H9 (cell line): ENCODE measurements around the gene CNOT6. TPM values are rescaled to one million over a fixed set of nuclear protein-coding genes. Genes with fewer than 3 reads are reported as not detected.

Experiments used
- DNase-seq: peaks from one replicate; pipeline ENCODE4 v3.0.0-alpha.2; 2017
- H2AFZ ChIP-seq: one replicate; pipeline ENCODE4 v1.6.1; 2013; ENCODE audit warnings: mild to moderate bottlenecking, low read length, control low read depth, moderate library complexity
- H2AK5ac ChIP-seq: 2 replicates; pipeline ENCODE4 v1.6.1; 2013; ENCODE audit warnings: low read length, control low read depth, mixed read lengths; ENCODE audit not compliant: insufficient read length
- H2BK120ac ChIP-seq: one replicate; pipeline ENCODE4 v1.6.1; 2013; ENCODE audit warnings: low read depth, mild to moderate bottlenecking, low read length, control low read depth, inconsistent platforms; ENCODE audit not compliant: poor library complexity, severe bottlenecking
- H2BK12ac ChIP-seq: 2 replicates; pipeline ENCODE4 v1.6.1; 2013; ENCODE audit warnings: low read length, control low read depth, mixed read lengths, low read depth; ENCODE audit not compliant: insufficient read length
- H2BK15ac ChIP-seq: 2 replicates; pipeline ENCODE4 v1.6.1; 2013; ENCODE audit warnings: low read depth, low read length, control low read depth
- H2BK20ac ChIP-seq: one replicate; pipeline ENCODE4 v1.6.1; 2013; ENCODE audit warnings: low read depth, mild to moderate bottlenecking, low read length, control low read depth, inconsistent platforms; ENCODE audit not compliant: poor library complexity, severe bottlenecking
- H2BK5ac ChIP-seq: 2 replicates; pipeline ENCODE4 v1.6.1; 2013; ENCODE audit warnings: low read length, control low read depth, mixed read lengths; ENCODE audit not compliant: insufficient read length
- H3K14ac ChIP-seq: 2 replicates; pipeline ENCODE4 v1.6.1; 2013; ENCODE audit warnings: low read length, control low read depth; ENCODE audit not compliant: insufficient read depth
- H3K18ac ChIP-seq: 2 replicates; pipeline ENCODE4 v1.6.1; 2013; ENCODE audit warnings: low read depth, mild to moderate bottlenecking, mixed read lengths, low read length, control low read depth; ENCODE audit not compliant: insufficient read length
- H3K23ac ChIP-seq: 2 replicates; pipeline ENCODE4 v1.6.1; 2013; ENCODE audit warnings: low read length, control low read depth, mixed read lengths, low read depth; ENCODE audit not compliant: insufficient read length
- H3K23me2 ChIP-seq: 2 replicates; pipeline ENCODE4 v1.6.1; 2013; ENCODE audit warnings: low read depth, mild to moderate bottlenecking, mixed read lengths, low read length, control low read depth; ENCODE audit not compliant: insufficient read length, poor library complexity, severe bottlenecking
- H3K27ac ChIP-seq: 2 replicates; pipeline ENCODE4 v1.5.1; 2013; ENCODE audit warnings: low read length, control low read depth, mixed read lengths, low read depth; ENCODE audit not compliant: insufficient read length
- H3K27me3 ChIP-seq: 2 replicates; pipeline ENCODE4 v1.6.1; 2013; ENCODE audit warnings: low read length, control low read depth, inconsistent platforms; ENCODE audit not compliant: insufficient read depth
- H3K4ac ChIP-seq: 2 replicates; pipeline ENCODE4 v1.6.1; 2013; ENCODE audit warnings: low read depth, mild to moderate bottlenecking, control low read depth, inconsistent platforms, low read length, moderate library complexity
- H3K4me1 ChIP-seq: 2 replicates; pipeline ENCODE4 v1.6.1; 2013; ENCODE audit warnings: low read length, control low read depth, inconsistent platforms; ENCODE audit not compliant: insufficient read depth
- H3K4me2 ChIP-seq: 2 replicates; pipeline ENCODE4 v1.6.1; 2013; ENCODE audit warnings: low read length, control low read depth, mixed read lengths; ENCODE audit not compliant: insufficient read length, insufficient read depth
- H3K56ac ChIP-seq: 2 replicates; pipeline ENCODE4 v1.6.1; 2013; ENCODE audit warnings: low read depth, mild to moderate bottlenecking, mixed read lengths, low read length, control low read depth; ENCODE audit not compliant: insufficient read length
- H3K79me1 ChIP-seq: 2 replicates; pipeline ENCODE4 v1.6.1; 2013; ENCODE audit warnings: low read depth, mild to moderate bottlenecking, moderate library complexity, low read length, control low read depth, inconsistent platforms; ENCODE audit not compliant: insufficient read depth, poor library complexity, severe bottlenecking
- H3K79me2 ChIP-seq: 2 replicates; pipeline ENCODE4 v1.6.1; 2013; ENCODE audit warnings: low read length, control low read depth, inconsistent platforms; ENCODE audit not compliant: insufficient read depth
- H3K9ac ChIP-seq: 2 replicates; pipeline ENCODE4 v1.6.1; 2013; ENCODE audit warnings: low read length, control low read depth, mixed read lengths; ENCODE audit not compliant: insufficient read length; ENCODE audit errors: extremely low read depth
- H3K9me3 ChIP-seq: one replicate; pipeline ENCODE4 v1.6.1; 2013; ENCODE audit warnings: low read depth, low read length, inconsistent platforms; ENCODE audit not compliant: control insufficient read depth
- H3T11ph ChIP-seq: one replicate; pipeline ENCODE4 v1.6.1; 2013; ENCODE audit warnings: mild to moderate bottlenecking, low read length, control low read depth, inconsistent platforms
- H4K20me1 ChIP-seq: one replicate; pipeline ENCODE4 v1.6.1; 2013; ENCODE audit not compliant: control insufficient read depth, insufficient read length, insufficient read depth
- H4K5ac ChIP-seq: 2 replicates; pipeline ENCODE4 v1.6.1; 2013; ENCODE audit warnings: low read depth, mild to moderate bottlenecking, mixed read lengths, low read length, control low read depth; ENCODE audit not compliant: insufficient read length
- H4K8ac ChIP-seq: replicated peaks from 2 replicates; pipeline ENCODE4 v1.6.1; 2013; ENCODE audit warnings: low read length, control low read depth, mixed read lengths, low read depth; ENCODE audit not compliant: insufficient read length
- H4K91ac ChIP-seq: 2 replicates; pipeline ENCODE4 v1.6.1; 2013; ENCODE audit warnings: low read depth, mild to moderate bottlenecking, moderate library complexity, mixed read lengths, low read length, control low read depth; ENCODE audit not compliant: insufficient read length
- H3K27ac Mint-ChIP-seq, 3 experiments: 2 replicates in 2 of 3; 3 replicates in 1 of 3; pipeline ENCODE4 v1.8.0; 2020 to 2021; ENCODE audit warnings: mixed read lengths in 3 of 3, mild to moderate bottlenecking in 1 of 3, moderate library complexity in 1 of 3
- H3K27me3 Mint-ChIP-seq: 2 replicates; pipeline ENCODE4 v1.8.0; 2021; ENCODE audit warnings: low read depth, mild to moderate bottlenecking, moderate library complexity, mixed read lengths
- H3K36me3 Mint-ChIP-seq, 3 experiments: 2 replicates in 2 of 3; 3 replicates in 1 of 3; pipeline ENCODE4 v1.8.0; 2020 to 2021; ENCODE audit warnings: low read depth in 3 of 3, mixed read lengths in 3 of 3; ENCODE audit not compliant: insufficient read depth in 1 of 3
- H3K4me1 Mint-ChIP-seq, 2 experiments: 2 replicates each; pipeline ENCODE4 v1.8.0; 2020; ENCODE audit warnings: mixed read lengths in 2 of 2
- H3K4me3 Mint-ChIP-seq, 2 experiments: 2 replicates in 1 of 2; 3 replicates in 1 of 2; pipeline ENCODE4 v1.8.0; 2020 to 2021; ENCODE audit warnings: mild to moderate bottlenecking in 2 of 2, mixed read lengths in 2 of 2, moderate library complexity in 1 of 2
- H3K9me3 Mint-ChIP-seq, 2 experiments: 2 replicates in 1 of 2; 3 replicates in 1 of 2; pipeline ENCODE4 v1.8.0; 2020; ENCODE audit warnings: mild to moderate bottlenecking in 2 of 2, mixed read lengths in 2 of 2, moderate library complexity in 1 of 2
- CTCF ChIP-seq: fragments of 200-600 bp; sonication (generic); conservative IDR thresholded peaks from 3 replicates; pipeline ENCODE4 v1.8.0; 2021; ENCODE audit warnings: antibody characterized with exemption, mild to moderate bottlenecking
- WGBS: extraction: QIAGEN DNeasy Blood & Tissue Kit; methylation state at CpG from one replicate; pipeline ENCODE4 v1.1.7; 2013; ENCODE audit warnings: missing lambda C conversion rate, low lambda C conversion rate, mixed read lengths; ENCODE audit not compliant: insufficient read length; ENCODE audit errors: extremely low coverage; 5-methylcytosine and 5-hydroxymethylcytosine counted together
- total RNA-seq: library from RNA; stranded (reverse); gene quantifications from 2 replicates; pipeline ENCODE4 v1.2.1, GENCODE V29; 2021

Gene CNOT6
- total RNA-seq, 1 experiment from 2014 or later: 45.0 TPM

- Histone ChIP-seq H3K4me1 (no peaks in the 10 kb centered on the region), H2BK5ac (no peak overlapping the region), H3K9me3 (no peaks in the 10 kb centered on the region), H3K9ac (no peak overlapping the region), H2AFZ (no peak overlapping the region), H3K23ac (no peak overlapping the region), H3K27ac (no peak overlapping the region), H4K20me1 (no peaks in the 10 kb centered on the region), H3K27me3 (peaks cover 1% of the 10 kb centered on the region; the same call in 1 of the 2 replicates), H2BK20ac (no peak overlapping the region), H3K4me2 (no peak overlapping the region), H3K14ac (no peak overlapping the region; the same call in 1 of the 2 replicates), H3K79me2 (no peaks in the 10 kb centered on the region), H4K91ac (no peak overlapping the region), H3K18ac (no peak overlapping the region), H4K5ac (no peak overlapping the region), H3K56ac (no peak overlapping the region), H3K4ac (no peak overlapping the region), H3K79me1 (no peaks in the 10 kb centered on the region), H3T11ph (no peak overlapping the region), H3K23me2 (no peaks in the 10 kb centered on the region), H2BK12ac (no peak overlapping the region), H2BK15ac (no peak overlapping the region), H2AK5ac (no peak overlapping the region), H2BK120ac (no peak overlapping the region), H4K8ac (no peak overlapping the region)
- no peak for DNase-seq
- Mint-ChIP-seq H3K27me3 (peaks cover 4% of the 10 kb centered on the region), H3K4me3 (no peak overlapping the region), H3K9me3 (no peaks in the 10 kb centered on the region; a peak in 1 of 5 replicates), H3K4me1 (peaks cover under 1% of the 10 kb centered on the region in 2 experiments; a peak in 3 of 4 replicates), H3K36me3 (peaks cover 0 to 5% (median 0%) of the 10 kb centered on the region in 3 experiments; a peak in 3 of 7 replicates), H3K27ac (no peak overlapping the region)
- no peak for TF ChIP-seq CTCF
- no CpG with 5 or more reads among the region's 19 CpGs for WGBS
Observed at GRCh38 chr5:180613188-180613813, 119.1 kb downstream of the CNOT6 start.
